ENCODE results near the gene SMARCE1. TPM values are rescaled to one million over a fixed set of nuclear protein-coding genes. Genes with fewer than 3 reads are reported as not detected.

The SMARCE1 gene
- polyA plus RNA-seq, 2 of the 4 experiments (the other 2 are of a cell fraction) = 109 to 111 TPM

DNA sequence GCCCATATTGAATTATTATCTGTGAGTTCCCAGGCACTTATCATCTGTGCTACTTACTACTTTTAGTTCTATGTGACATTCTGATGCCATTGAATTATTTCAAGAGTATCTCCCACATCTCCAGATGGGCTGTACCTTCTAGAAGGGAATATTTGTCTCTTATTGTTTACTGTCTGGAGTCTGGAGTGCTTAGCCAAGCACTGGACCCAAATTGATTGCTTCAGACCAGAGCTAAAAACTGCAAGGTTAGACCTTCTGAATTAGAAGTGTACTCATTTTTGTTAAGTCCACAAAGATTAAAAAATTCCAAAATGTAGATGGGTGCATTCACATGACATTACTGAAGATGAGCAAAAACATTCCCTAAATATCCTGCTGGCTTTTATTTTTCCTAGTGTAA is 33.4 kb upstream of the SMARCE1 start:
- CTCF ChIA-PET = interaction anchor here (1.0 to 2.4 kb wide), 5 partner anchors 17 to 868 kb away, joined by 3 to 8 read pairs (median 3); no protein-coding TSS in a partner anchor
- TF ChIP-seq HOXB13 (CRISPR knock-in tag; IDR thresholded peaks at IDR 0.05; ENCODE audit: low read depth) (no peak), EP300 (IDR thresholded peaks at IDR 0.05) (no peak), PBX3 (IDR thresholded peaks at IDR 0.05) (no peak), PHF8 (IDR thresholded peaks at IDR 0.05; ENCODE audit: borderline replicate concordance, low read depth) (no peak), MAFK (IDR thresholded peaks at IDR 0.05; ENCODE audit: partially characterized antibody) (no peak), RNF2 (IDR thresholded peaks at IDR 0.05; ENCODE audit: borderline replicate concordance, low read depth) (no peak), MYC (IDR thresholded peaks at IDR 0.05; ENCODE audit: borderline replicate concordance, low read length) (no peak), GATA3 (IDR thresholded peaks at IDR 0.05; ENCODE audit: borderline replicate concordance) (no peak), EHMT2 (IDR thresholded peaks at IDR 0.05; ENCODE audit: low read depth) (no peak), RCOR1 (IDR thresholded peaks at IDR 0.05; ENCODE audit: low read depth, low read length) (no peak), ZC3H11A (IDR thresholded peaks at IDR 0.05) (no peak)
- TF ChIP-seq, protein P1, sequence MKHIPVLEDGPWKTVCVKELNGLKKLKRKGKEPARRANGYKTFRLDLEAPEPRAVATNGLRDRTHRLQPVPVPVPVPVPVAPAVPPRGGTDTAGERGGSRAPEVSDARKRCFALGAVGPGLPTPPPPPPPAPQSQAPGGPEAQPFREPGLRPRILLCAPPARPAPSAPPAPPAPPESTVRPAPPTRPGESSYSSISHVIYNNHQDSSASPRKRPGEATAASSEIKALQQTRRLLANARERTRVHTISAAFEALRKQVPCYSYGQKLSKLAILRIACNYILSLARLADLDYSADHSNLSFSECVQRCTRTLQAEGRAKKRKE (CRISPR knock-in tag; IDR thresholded peaks at IDR 0.05; ENCODE audit: low read depth) = no peak
- TF ChIP-seq, protein P2, sequence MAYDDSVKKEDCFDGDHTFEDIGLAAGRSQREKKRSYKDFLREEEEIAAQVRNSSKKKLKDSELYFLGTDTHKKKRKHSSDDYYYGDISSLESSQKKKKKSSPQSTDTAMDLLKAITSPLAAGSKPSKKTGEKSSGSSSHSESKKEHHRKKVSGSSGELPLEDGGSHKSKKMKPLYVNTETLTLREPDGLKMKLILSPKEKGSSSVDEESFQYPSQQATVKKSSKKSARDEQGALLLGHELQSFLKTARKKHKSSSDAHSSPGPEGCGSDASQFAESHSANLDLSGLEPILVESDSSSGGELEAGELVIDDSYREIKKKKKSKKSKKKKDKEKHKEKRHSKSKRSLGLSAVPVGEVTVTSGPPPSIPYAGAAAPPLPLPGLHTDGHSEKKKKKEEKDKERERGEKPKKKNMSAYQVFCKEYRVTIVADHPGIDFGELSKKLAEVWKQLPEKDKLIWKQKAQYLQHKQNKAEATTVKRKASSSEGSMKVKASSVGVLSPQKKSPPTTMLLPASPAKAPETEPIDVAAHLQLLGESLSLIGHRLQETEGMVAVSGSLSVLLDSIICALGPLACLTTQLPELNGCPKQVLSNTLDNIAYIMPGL (CRISPR knock-in tag; IDR thresholded peaks at IDR 0.05; ENCODE audit: borderline replicate concordance) = no peak
- H3K9me3 ChIP-seq = no peaks in the 10 kb centered on the region
- no peaks in the 10 kb centered on the region for H3K4me1 ChIP-seq
- DNase-seq (ENCODE audit: low read depth in 1 of 2, low spot score in 1 of 2) (no peak), ATAC-seq (no peak), FAIRE-seq (no peak)
- POLR2A ChIA-PET = no interaction called here
- H3K4me3 ChIP-seq = no peak overlapping the region
- no peak overlapping the region for H3K27ac ChIP-seq
- no peak overlapping the region for H3K4me2 ChIP-seq

DNA sequence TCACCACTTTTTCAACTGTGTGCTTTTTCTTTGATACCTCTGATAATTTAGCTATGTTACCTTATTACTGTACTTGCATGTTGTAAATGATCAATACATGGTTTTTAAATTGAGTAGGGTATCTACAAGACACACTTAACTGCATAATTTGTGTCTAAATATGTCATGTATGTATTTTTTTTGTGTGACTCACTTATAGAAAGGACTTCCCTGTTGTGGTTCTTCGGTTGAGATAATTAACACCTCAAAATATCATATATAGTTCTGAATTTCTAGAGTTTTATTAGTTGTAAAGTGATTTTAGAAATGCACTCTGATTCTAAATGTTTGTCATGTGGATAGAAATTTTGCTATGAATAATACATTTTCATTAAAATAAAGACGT is 31.9 kb upstream of the SMARCE1 start:
- Histone ChIP-seq H3K9me3 (no peaks in the 10 kb centered on the region), H3K4me2 (no peak overlapping the region), H3K27ac (no peak overlapping the region), H3K4me1 (no peaks in the 10 kb centered on the region), H3K4me3 (no peak overlapping the region)
- ChIA-PET POLR2A (no interaction called here), CTCF (interaction anchor here (1.0 to 2.4 kb wide), 4 partner anchors 18 to 869 kb away, joined by 3 to 8 read pairs (median 4); no protein-coding TSS in a partner anchor)
- WGBS (ENCODE audit: missing lambda C conversion rate) = 56% methylated on average over 2 of the region's 2 CpGs
- FAIRE-seq = peak; percentile 80
- DNase-seq (ENCODE audit: low read depth in 1 of 2, low spot score in 1 of 2) = no peak
- no peak for ATAC-seq
- TF ChIP-seq ZFP36 (IDR thresholded peaks at IDR 0.05; ENCODE audit: borderline replicate concordance, partially characterized antibody) (no peak), TFCP2L1 (CRISPR knock-in tag; IDR thresholded peaks at IDR 0.05) (no peak), GATA3 (IDR thresholded peaks at IDR 0.05; ENCODE audit: borderline replicate concordance) (no peak), RNF2 (IDR thresholded peaks at IDR 0.05; ENCODE audit: borderline replicate concordance, low read depth) (no peak), SREBF2 (IDR thresholded peaks at IDR 0.05) (no peak), CEBPB (IDR thresholded peaks at IDR 0.05) (no peak), HDAC2 (IDR thresholded peaks at IDR 0.05) (no peak), ZSCAN20 (CRISPR knock-in tag; IDR thresholded peaks at IDR 0.05) (no peak), HOXB5 (CRISPR knock-in tag; IDR thresholded peaks at IDR 0.05) (no peak), CHD2 (IDR thresholded peaks at IDR 0.05; ENCODE audit: low read length, partially characterized antibody) (no peak)
- TF ChIP-seq, protein P3, sequence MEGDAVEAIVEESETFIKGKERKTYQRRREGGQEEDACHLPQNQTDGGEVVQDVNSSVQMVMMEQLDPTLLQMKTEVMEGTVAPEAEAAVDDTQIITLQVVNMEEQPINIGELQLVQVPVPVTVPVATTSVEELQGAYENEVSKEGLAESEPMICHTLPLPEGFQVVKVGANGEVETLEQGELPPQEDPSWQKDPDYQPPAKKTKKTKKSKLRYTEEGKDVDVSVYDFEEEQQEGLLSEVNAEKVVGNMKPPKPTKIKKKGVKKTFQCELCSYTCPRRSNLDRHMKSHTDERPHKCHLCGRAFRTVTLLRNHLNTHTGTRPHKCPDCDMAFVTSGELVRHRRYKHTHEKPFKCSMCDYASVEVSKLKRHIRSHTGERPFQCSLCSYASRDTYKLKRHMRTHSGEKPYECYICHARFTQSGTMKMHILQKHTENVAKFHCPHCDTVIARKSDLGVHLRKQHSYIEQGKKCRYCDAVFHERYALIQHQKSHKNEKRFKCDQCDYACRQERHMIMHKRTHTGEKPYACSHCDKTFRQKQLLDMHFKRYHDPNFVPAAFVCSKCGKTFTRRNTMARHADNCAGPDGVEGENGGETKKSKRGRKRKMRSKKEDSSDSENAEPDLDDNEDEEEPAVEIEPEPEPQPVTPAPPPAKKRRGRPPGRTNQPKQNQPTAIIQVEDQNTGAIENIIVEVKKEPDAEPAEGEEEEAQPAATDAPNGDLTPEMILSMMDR (IDR thresholded peaks at IDR 0.05) = no peak
